CD4-positive, alpha-beta memory T cell (primary cell): ENCODE results near the gene CFAP77. TPM values are rescaled to one million over a fixed set of nuclear protein-coding genes. Genes with fewer than 3 reads are reported as not detected.
"Not testable (repeated sequence)": the region's sequence is repeated elsewhere in the genome, so short reads cannot be mapped to it uniquely, and the experiment has no call there.

ENCODE experiments used
- CTCF ChIA-PET: fragments of 350-600 bp; sonication (Branson Sonifier 250); formaldehyde crosslinking; loops from one replicate; lab custom pipeline; 2021; ENCODE audit warnings: inconsistent platforms; ENCODE audit not compliant: partially characterized antibody; lab: Charles Lee
- POLR2A ChIA-PET: fragments of 350-600 bp; sonication (Branson Sonifier 250); formaldehyde crosslinking; loops from one replicate; lab custom pipeline; 2021; ENCODE audit not compliant: partially characterized antibody; lab: Charles Lee
- DNase-seq, 5 donors: peaks; one replicate each; pipeline versions ENCODE4 v3.0.0 to v3.0.0-alpha.2; 2020 to 2022; ENCODE audit warnings: mixed read lengths in 1 of 5
- H3K27ac ChIP-seq: one replicate; pipeline ENCODE4 v1.7.0; 2013; ENCODE audit warnings: low read depth, low read length
- H3K27me3 ChIP-seq: 2 replicates; pipeline ENCODE4 v1.7.0; 2013; ENCODE audit warnings: mild to moderate bottlenecking, low read length, moderate library complexity; ENCODE audit not compliant: insufficient read depth
- H3K36me3 ChIP-seq: 2 replicates; pipeline ENCODE4 v1.7.0; 2013; ENCODE audit warnings: mild to moderate bottlenecking, low read length, moderate library complexity; ENCODE audit not compliant: insufficient read depth
- H3K4me1 ChIP-seq: 2 replicates; pipeline ENCODE4 v1.7.0; 2013; ENCODE audit warnings: mild to moderate bottlenecking, low read length, moderate library complexity; ENCODE audit not compliant: insufficient read depth
- H3K4me3 ChIP-seq, 2 donors: one replicate each; pipeline ENCODE4 v1.7.0; 2013; ENCODE audit warnings: low read length in 2 of 2, mild to moderate bottlenecking in 1 of 2
- H3K9me3 ChIP-seq, 2 donors: one replicate each; pipeline ENCODE4 v1.7.0; 2013; ENCODE audit warnings: low read length in 2 of 2, control low read depth in 1 of 2; ENCODE audit not compliant: control insufficient read depth in 1 of 2
- H3K27ac Mint-ChIP-seq, 7 donors: one replicate each; pipeline ENCODE4 v1.8.0; 2020 to 2021; ENCODE audit warnings: mixed read lengths in 7 of 7, mild to moderate bottlenecking in 6 of 7, inconsistent platforms in 3 of 7, moderate library complexity in 3 of 7
- H3K27me3 Mint-ChIP-seq, 2 donors: one replicate each; pipeline ENCODE4 v1.8.0; 2020 to 2021; ENCODE audit warnings: mixed read lengths in 2 of 2
- H3K36me3 Mint-ChIP-seq, 2 donors: one replicate each; pipeline ENCODE4 v1.8.0; 2020 to 2021; ENCODE audit warnings: mixed read lengths in 2 of 2, inconsistent platforms in 1 of 2, mild to moderate bottlenecking in 1 of 2
- H3K4me1 Mint-ChIP-seq, 4 donors: one replicate each; pipeline ENCODE4 v1.8.0; 2020 to 2021; ENCODE audit warnings: mixed read lengths in 4 of 4, mild to moderate bottlenecking in 1 of 4
- H3K4me3 Mint-ChIP-seq, 8 donors: one replicate each; pipeline ENCODE4 v1.8.0; 2020 to 2021; ENCODE audit warnings: mixed read lengths in 8 of 8, mild to moderate bottlenecking in 7 of 8, moderate library complexity in 6 of 8, inconsistent platforms in 3 of 8
- H3K9me3 Mint-ChIP-seq, 8 donors: one replicate each; pipeline ENCODE4 v1.8.0; 2020 to 2021; ENCODE audit warnings: mixed read lengths in 8 of 8, mild to moderate bottlenecking in 5 of 8, inconsistent platforms in 3 of 8, moderate library complexity in 1 of 8
- intact Hi-C: fragments of 100-400 bp; cut with micrococcal nuclease; formaldehyde crosslinking; loops from one replicate; pipeline ENCODE4 v1.15.1; 2023
- polyA plus RNA-seq, 2 donors: library from polyadenylated mRNA; unstranded; fragments of 300-500 nt; fragmentation: Illumina TruSeq; gene quantifications; one replicate each; pipeline ENCODE4 v1.2.3, GENCODE V29; 2021
- total RNA-seq, 2 experiments: library from RNA; stranded (reverse); gene quantifications; one replicate each; pipeline ENCODE4 v1.2.3, GENCODE V29; 2021

CFAP77 gene
- total and polyA plus RNA-seq, 4 experiments from 2014 or later = not detected

GRCh38 chr9:132568787-132569186 is 158.8 kb downstream of the CFAP77 start:
- H3K4me3 ChIP-seq, DNase-seq, H3K27ac Mint-ChIP-seq, H3K36me3 ChIP-seq, POLR2A ChIA-PET, H3K4me3 Mint-ChIP-seq, H3K4me1 ChIP-seq, CTCF ChIA-PET, H3K9me3 ChIP-seq, H3K27me3 ChIP-seq, H3K4me1 Mint-ChIP-seq, H3K27ac ChIP-seq, H3K36me3 Mint-ChIP-seq, intact Hi-C loops, H3K9me3 Mint-ChIP-seq: not testable (repeated sequence)
- peaks cover 5 to 14% of the 10 kb centered on the region in 2 donors for H3K27me3 Mint-ChIP-seq

- no peaks in the 10 kb centered on the region for H3K4me1 ChIP-seq
- H3K27me3 Mint-ChIP-seq = peaks cover 19 to 29% of the 10 kb centered on the region in 2 donors
- H3K4me1 Mint-ChIP-seq = peaks cover 0 to 3% (median 0%) of the 10 kb centered on the region in 4 donors
- H3K4me3 Mint-ChIP-seq = no peak overlapping the region
- no peaks in the 10 kb centered on the region for H3K36me3 ChIP-seq
- peaks cover 0 to 4% of the 10 kb centered on the region in 2 donors for H3K36me3 Mint-ChIP-seq
- no peak overlapping the region for H3K27ac ChIP-seq
- POLR2A ChIA-PET = no interaction called here
- H3K4me3 ChIP-seq = no peak overlapping the region
- intact Hi-C loops = no loop called here
- peaks cover 0 to 2% (median 0%) of the 10 kb centered on the region in 8 donors for H3K9me3 Mint-ChIP-seq
- DNase-seq = no peak
- CTCF ChIA-PET = interaction anchor here (0.6 to 0.7 kb wide), 2 partner anchors 376 to 809 kb away, joined by 3 to 4 read pairs; no protein-coding TSS in a partner anchor
- H3K27me3 ChIP-seq = peaks cover 7% of the 10 kb centered on the region
- H3K27ac Mint-ChIP-seq = no peak overlapping the region
- H3K9me3 ChIP-seq = no peaks in the 10 kb centered on the region
Measured at GRCh38 chr9:132571806-132572600, 162.0 kb downstream of the CFAP77 start.

- Histone ChIP-seq H3K4me1 (no peaks in the 10 kb centered on the region), H3K4me3 (no peak overlapping the region), H3K27ac (no peak overlapping the region), H3K27me3 (peaks cover 13% of the 10 kb centered on the region), H3K36me3 (no peaks in the 10 kb centered on the region), H3K9me3 (no peaks in the 10 kb centered on the region)
- intact Hi-C loops = no loop called here
- ChIA-PET POLR2A (no interaction called here), CTCF (no interaction called here)
- H3K9me3 Mint-ChIP-seq = no peaks in the 10 kb centered on the region
- DNase-seq = no peak
- no peak overlapping the region for H3K27ac Mint-ChIP-seq
- H3K4me3 Mint-ChIP-seq = no peak overlapping the region
- peaks cover 28 to 38% of the 10 kb centered on the region in 2 donors for H3K27me3 Mint-ChIP-seq
- H3K4me1 Mint-ChIP-seq = peaks cover 0 to 3% (median 0%) of the 10 kb centered on the region in 4 donors
- H3K36me3 Mint-ChIP-seq = peaks cover 0 to under 1% of the 10 kb centered on the region in 2 donors
Measured at GRCh38 chr9:132572921-132573320, 162.9 kb downstream of the CFAP77 start.

- Mint-ChIP-seq H3K4me1 (peaks cover 0 to 4% (median 1%) of the 10 kb centered on the region in 4 donors), H3K27me3 (peaks cover 41 to 51% of the 10 kb centered on the region in 2 donors), H3K27ac (no peak overlapping the region), H3K36me3 (no peaks in the 10 kb centered on the region), H3K4me3 (no peak overlapping the region), H3K9me3 (peaks cover 0 to 3% (median 0%) of the 10 kb centered on the region in 8 donors)
- intact Hi-C loops = no loop called here
- H3K4me1 ChIP-seq = no peaks in the 10 kb centered on the region
- ChIA-PET CTCF (no interaction called here), POLR2A (no interaction called here)
- H3K36me3 ChIP-seq = no peaks in the 10 kb centered on the region
- H3K9me3 ChIP-seq = no peaks in the 10 kb centered on the region
- DNase-seq = peak in 3 of 5 donors; percentile 22 to 32 (median 32)
- peaks cover 32% of the 10 kb centered on the region for H3K27me3 ChIP-seq
- no peak overlapping the region for H3K27ac ChIP-seq
- no peak overlapping the region for H3K4me3 ChIP-seq
Measured at GRCh38 chr9:132575005-132575609, 165.1 kb downstream of the CFAP77 start.

GRCh38 chr9:132575811-132576210 is 165.8 kb downstream of the CFAP77 start:
- no peak overlapping the region for H3K27ac Mint-ChIP-seq
- ChIA-PET POLR2A (no interaction called here), CTCF (no interaction called here)
- Histone ChIP-seq H3K27ac (no peak overlapping the region), H3K4me1 (no peaks in the 10 kb centered on the region), H3K36me3 (no peaks in the 10 kb centered on the region), H3K9me3 (no peaks in the 10 kb centered on the region), H3K27me3 (peaks cover 35% of the 10 kb centered on the region), H3K4me3 (no peak overlapping the region)
- H3K36me3 Mint-ChIP-seq = no peaks in the 10 kb centered on the region
- H3K4me1 Mint-ChIP-seq = peaks cover 0 to 4% (median 1%) of the 10 kb centered on the region in 4 donors
- H3K9me3 Mint-ChIP-seq = peaks cover 0 to 3% (median 0%) of the 10 kb centered on the region in 8 donors
- peaks cover 41 to 51% of the 10 kb centered on the region in 2 donors for H3K27me3 Mint-ChIP-seq
- H3K4me3 Mint-ChIP-seq = no peak overlapping the region
- intact Hi-C loops = no loop called here
- no peak for DNase-seq

GRCh38 chr9:132577119-132577518 is 167.1 kb downstream of the CFAP77 start:
- intact Hi-C loops = no loop called here

GRCh38 chr9:132578367-132578932 is 168.4 kb downstream of the CFAP77 start:
- intact Hi-C loops = no loop called here
- Histone ChIP-seq H3K4me1 (peaks cover 12% of the 10 kb centered on the region), H3K36me3 (no peaks in the 10 kb centered on the region), H3K27me3 (peaks cover 53% of the 10 kb centered on the region), H3K27ac (no peak overlapping the region), H3K4me3 (no peak overlapping the region), H3K9me3 (no peaks in the 10 kb centered on the region)
- Mint-ChIP-seq H3K9me3 (peaks cover 0 to 12% (median 1%) of the 10 kb centered on the region in 8 donors), H3K27ac (peak overlapping the region in 1 of 7 donors; percentile 70), H3K36me3 (no peaks in the 10 kb centered on the region), H3K4me3 (no peak overlapping the region), H3K27me3 (peaks cover 55 to 60% of the 10 kb centered on the region in 2 donors), H3K4me1 (peaks cover 2 to 15% (median 9%) of the 10 kb centered on the region in 4 donors)
- POLR2A ChIA-PET = no interaction called here
- DNase-seq = no peak
- CTCF ChIA-PET = no interaction called here

More at GRCh38 chr9:132577119-132577518, 167.1 kb downstream of the CFAP77 start:
- Histone ChIP-seq H3K27ac (no peak overlapping the region), H3K4me1 (peaks cover 9% of the 10 kb centered on the region), H3K27me3 (peaks cover 46% of the 10 kb centered on the region), H3K9me3 (no peaks in the 10 kb centered on the region), H3K4me3 (no peak overlapping the region), H3K36me3 (no peaks in the 10 kb centered on the region)
- CTCF ChIA-PET = no interaction called here
- peaks cover 0 to 8% (median 0%) of the 10 kb centered on the region in 8 donors for H3K9me3 Mint-ChIP-seq
- H3K27ac Mint-ChIP-seq = no peak overlapping the region
- POLR2A ChIA-PET = no interaction called here
- peak overlapping the region in 1 of 8 donors; percentile 24 for H3K4me3 Mint-ChIP-seq
- no peaks in the 10 kb centered on the region for H3K36me3 Mint-ChIP-seq
- H3K27me3 Mint-ChIP-seq = peaks cover 50 to 58% of the 10 kb centered on the region in 2 donors
- no peak for DNase-seq
- H3K4me1 Mint-ChIP-seq = peaks cover 2 to 14% (median 9%) of the 10 kb centered on the region in 4 donors
